DMS153 (cell line): ENCODE measurements around the gene MAP3K20.
A peak's percentile ranks its signal among the peaks of the same experiment; 100 is the strongest.
"Not testable (repeated sequence)": the region's sequence is repeated elsewhere in the genome, so short reads cannot be mapped to it uniquely, and the experiment has no call there.

Source experiments
- DNase-seq: peaks from one replicate; lab custom pipeline; 2025; lab: John Stamatoyannopoulos, UW

MAP3K20 gene

GRCh38 chr2:173235947-173236803 is 160.5 kb downstream of the MAP3K20 start:
- no peak for DNase-seq

DNA sequence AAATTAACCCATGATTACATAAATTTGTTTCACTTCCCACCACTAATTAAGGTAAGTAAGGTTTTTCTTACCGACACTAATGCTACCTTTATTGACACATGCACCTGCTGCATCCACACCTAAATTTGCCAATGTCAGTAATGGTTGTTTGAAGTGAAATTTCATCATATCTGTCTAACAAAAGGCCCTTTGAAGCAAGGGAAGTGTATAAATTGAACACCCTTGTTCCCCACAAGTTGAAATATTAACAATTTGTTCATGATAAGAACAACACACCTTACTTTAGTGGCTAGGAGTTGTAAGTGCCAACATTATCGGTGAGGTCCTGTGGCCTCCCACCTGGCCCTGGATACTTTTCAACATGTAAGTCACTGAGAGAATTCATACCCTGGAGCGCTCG is 162.7 kb downstream of the MAP3K20 start:
- peak; percentile 14 for DNase-seq

- DNase-seq = no peak
Observed at GRCh38 chr2:173238831-173239230, 163.2 kb downstream of the MAP3K20 start.

- DNase-seq = no peak
Observed at GRCh38 chr2:173239644-173240043, 164.0 kb downstream of the MAP3K20 start.

GRCh38 chr2:173240083-173240482 is 164.4 kb downstream of the MAP3K20 start:
- DNase-seq = no peak

GRCh38 chr2:173241643-173242042 is 166.0 kb downstream of the MAP3K20 start:
- DNase-seq = no peak

GRCh38 chr2:173247156-173247555 is 171.5 kb downstream of the MAP3K20 start:
- no peak for DNase-seq

DNA sequence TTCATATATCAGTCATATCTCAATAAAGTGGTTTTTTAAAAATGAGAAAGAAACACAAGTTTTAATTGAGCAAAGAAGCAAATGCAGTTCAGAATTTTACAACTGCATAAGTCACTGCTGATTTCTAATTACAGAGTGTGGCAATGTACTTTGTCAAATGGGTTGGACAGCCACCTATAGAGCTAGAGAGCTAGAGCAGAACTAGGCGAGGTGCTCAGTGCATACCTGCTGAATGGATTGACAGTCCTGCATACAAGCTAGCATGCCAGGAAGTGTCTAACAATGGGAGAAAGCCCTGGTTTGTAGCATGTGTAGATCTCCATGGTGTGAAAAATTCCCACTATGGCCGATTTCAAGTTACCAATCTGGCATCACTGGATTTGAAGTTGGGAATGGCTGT is 172.7 kb downstream of the MAP3K20 start:
- peak; percentile 3 for DNase-seq

GRCh38 chr2:173249661-173250641 is 174.3 kb downstream of the MAP3K20 start:
- peak; percentile 94 for DNase-seq

DNA sequence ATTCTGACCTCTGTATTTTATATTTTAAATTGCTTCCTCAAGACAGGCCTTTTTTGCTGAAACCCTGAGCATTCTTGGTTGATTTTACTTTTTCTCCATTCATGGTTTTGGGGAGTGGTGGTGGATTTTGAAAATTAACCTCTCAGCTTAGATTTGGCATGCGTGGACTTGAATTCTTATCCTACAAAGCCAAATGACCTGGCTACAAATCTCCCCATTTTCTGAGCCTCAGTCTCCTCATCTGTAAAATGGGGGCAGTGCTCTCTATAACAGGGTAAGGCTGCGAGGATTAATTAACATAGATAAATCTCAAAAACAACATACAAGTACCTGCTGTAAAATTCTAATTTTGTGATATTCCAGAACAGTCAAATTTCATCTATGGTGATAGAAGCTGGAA is 175.6 kb downstream of the MAP3K20 start:
- DNase-seq = no peak

GRCh38 chr2:173252581-173252980 is 176.9 kb downstream of the MAP3K20 start:
- DNase-seq = peak; percentile 35

GRCh38 chr2:173254659-173255058 is 179.0 kb downstream of the MAP3K20 start:
- DNase-seq = no peak

DNA sequence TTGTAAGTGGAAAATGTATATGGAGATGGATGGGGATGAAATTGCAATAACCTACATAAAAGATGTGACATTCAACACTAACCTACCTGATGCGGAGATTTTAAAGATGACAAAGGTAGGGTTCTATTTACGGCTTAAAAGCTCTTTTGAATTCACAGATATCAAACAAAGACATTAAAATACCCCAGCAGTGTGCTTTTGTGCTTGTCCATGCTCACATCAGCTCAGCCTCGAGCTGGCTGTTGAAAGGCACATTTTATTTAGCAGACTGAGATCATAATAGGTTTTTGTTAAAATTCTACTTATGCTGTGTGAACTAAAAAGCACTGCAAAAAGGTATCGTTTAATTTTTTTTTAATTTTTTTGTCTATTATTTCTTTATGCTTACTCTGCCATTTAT is 183.1 kb downstream of the MAP3K20 start:
- no peak for DNase-seq

DNA sequence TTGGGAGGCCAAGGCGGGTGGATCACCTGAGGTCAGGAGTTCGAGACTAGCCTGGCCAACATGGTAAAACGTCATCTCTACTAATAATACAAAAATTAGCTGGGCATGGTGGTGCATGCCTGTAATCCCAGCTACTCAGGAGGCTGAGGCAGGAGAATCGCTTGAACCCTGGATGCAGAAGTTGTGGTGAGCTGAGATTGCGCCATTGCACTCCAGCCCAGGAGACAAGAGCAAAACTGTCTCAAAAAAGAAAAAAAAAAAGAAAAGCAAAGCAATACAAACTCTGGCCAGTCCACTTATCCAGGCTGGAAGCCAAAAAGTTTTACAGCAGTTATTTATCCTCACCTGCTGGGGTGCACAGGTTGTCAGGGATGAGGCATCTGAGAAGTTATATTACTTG is 186.7 kb downstream of the MAP3K20 start:
- DNase-seq = not testable (repeated sequence)

- DNase-seq = no peak
Observed at GRCh38 chr2:173264151-173264550, 188.5 kb downstream of the MAP3K20 start.

DNA sequence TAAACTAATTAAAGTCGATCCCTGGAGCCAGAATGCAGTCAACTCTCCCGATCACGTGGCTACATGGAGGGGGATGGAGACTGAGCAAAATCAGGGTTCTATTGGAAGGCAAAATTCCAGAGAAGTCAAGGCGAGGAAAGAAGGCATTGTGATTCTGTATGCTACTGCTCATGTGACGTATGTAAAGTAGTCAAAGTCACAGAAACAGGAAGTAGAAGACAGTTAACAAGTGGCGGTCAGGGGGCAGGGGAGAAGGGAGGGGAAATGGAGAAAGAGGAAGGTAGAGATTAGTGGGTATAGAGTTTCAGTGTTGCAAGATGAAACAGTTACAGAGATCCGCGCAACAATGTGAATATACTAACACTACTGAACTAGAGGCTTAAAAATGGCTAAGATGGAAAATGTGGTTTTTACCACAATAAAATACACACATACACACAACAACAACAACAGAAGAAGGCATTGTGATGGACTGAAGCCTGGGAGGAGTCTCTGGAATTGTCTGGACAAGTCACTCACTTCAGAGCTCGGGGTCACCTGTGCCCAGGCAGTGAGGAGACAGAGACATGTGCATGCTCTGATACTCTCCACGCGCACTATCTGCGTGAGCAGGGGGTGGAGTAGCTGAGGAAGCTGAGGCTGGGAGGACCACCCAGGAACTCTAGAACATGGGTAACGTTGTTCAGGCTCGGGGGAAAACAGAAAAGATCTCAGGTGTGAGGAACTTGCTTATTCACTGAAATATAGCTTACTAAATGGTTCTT is 189.1 kb downstream of the MAP3K20 start:
- peak; percentile 18 for DNase-seq

DNA sequence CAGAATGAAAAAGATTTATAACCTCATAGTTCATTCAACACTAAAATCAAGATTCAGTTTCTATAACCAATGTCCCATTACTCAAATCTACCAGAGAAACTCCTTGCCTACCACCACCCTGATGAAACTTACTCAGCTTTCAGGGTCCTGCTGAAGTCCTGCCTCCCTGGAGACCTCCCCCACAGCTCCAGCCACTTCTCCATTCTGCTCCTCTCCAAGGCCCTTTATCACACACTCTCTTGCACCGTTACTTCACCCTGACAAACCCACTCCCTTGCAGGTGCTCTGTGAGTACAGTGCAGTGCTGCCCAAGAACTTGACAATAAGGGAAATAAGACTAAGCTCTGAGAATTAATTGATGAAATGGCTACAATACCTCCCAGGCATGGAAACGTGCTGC is 195.5 kb downstream of the MAP3K20 start:
- no peak for DNase-seq

DNA sequence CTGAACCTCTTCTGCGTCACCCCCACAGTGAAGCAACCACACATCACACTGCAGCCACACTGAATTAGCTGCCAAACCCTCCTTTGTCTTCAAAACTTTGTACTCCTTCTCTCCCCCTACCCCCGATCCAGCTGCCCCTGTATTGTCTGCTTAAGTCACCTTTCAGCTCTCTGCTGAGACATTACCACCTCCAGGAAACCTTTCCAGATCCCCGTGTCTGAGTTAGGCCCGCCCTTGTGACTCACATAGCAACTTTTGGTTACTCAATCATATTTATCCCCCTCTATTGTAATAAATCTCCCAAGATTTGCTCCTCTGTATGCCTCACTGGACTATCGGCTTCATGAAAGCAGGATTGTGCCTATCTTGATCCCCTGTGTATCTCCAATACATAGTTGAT is 196.2 kb downstream of the MAP3K20 start:
- DNase-seq = no peak

DNA sequence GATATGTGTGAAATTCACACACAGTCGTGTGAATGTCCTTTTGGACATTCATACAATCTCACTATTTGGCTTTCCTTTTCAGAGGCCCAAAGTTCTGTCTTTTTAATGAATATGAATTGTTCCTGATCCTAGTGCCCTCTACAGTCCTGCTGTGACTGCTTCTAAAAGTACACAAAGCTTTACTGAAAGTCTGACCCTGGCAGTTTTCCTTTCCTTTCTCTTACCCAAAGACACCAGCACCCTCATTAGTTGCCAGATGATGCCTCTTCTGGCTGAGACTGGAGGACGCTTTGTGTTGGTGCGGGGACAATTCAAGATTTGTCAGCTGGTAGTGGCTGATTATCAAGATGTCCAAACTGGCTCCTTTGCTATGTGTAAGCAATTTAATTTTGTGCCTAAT is 197.2 kb downstream of the MAP3K20 start:
- DNase-seq = no peak

- no peak for DNase-seq
Observed at GRCh38 chr2:173278794-173279526, 203.3 kb downstream of the MAP3K20 start.

DNA sequence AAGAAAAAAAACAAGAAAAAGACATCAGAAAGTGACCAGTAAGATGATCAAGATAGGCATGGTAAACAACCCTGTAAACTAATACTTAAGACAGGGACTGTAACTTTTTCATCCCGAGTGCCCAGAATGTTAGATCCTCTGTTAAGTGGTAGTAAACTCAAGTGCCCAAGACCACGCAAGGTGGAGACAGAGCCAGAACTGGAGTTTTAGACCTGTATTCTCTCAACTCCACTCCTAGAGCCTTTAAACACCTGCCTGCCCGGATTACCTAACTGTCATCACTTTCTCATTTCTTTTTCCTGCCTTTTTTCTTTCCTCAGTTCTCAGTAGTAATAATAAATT is 203.9 kb downstream of the MAP3K20 start:
- no peak for DNase-seq
